Heart left ventricle (tissue), 16 donors: ENCODE measurements around the gene SIVA1. TPM values are rescaled to one million over a fixed set of nuclear protein-coding genes. Genes with fewer than 3 reads are reported as not detected.

Source experiments
- ATAC-seq, 4 donors: fragments of 200-7000 bp; cut with Tn5 transposase; one replicate each; pipeline ENCODE4 v1.9.1; 2020 to 2022; ENCODE audit warnings: moderate library complexity in 4 of 4, mild to moderate bottlenecking in 3 of 4, moderate number of reproducible peaks in 1 of 4
- DNase-seq, 5 donors: peaks; one replicate each; pipeline ENCODE4 v3.0.0-alpha.2; 2020
- H3K27ac ChIP-seq, 12 donors: fragments of 200-600 bp; sonication (generic) in 4 of 12; one replicate each; pipeline versions ENCODE4 v1.5.0 to v1.8.0; 2016 to 2022; ENCODE audit warnings: mild to moderate bottlenecking in 2 of 12
- H3K27me3 ChIP-seq, 9 donors: fragments of 200-600 bp; sonication (generic) in 2 of 9; one replicate each; pipeline versions ENCODE4 v1.5.1 to v1.8.0; 2016 to 2022; ENCODE audit warnings: mild to moderate bottlenecking in 3 of 9
- H3K36me3 ChIP-seq, 9 donors: fragments of 200-600 bp; sonication (generic) in 2 of 9; one replicate each; pipeline versions ENCODE4 v1.5.0 to v1.8.0; 2018 to 2022; ENCODE audit warnings: mild to moderate bottlenecking in 2 of 9
- H3K4me1 ChIP-seq, 12 donors: fragments of 200-600 bp; sonication (generic) in 4 of 12; one replicate each; pipeline versions ENCODE4 v1.5.0 to v1.8.0; 2016 to 2022; ENCODE audit warnings: mild to moderate bottlenecking in 3 of 12
- H3K4me3 ChIP-seq, 12 donors: fragments of 200-600 bp; sonication (generic) in 4 of 12; one replicate each; pipeline versions ENCODE4 v1.5.0 to v1.8.0; 2017 to 2022; ENCODE audit warnings: mild to moderate bottlenecking in 9 of 12, moderate library complexity in 4 of 12
- H3K9me3 ChIP-seq, 12 donors: fragments of 200-600 bp; sonication (generic) in 4 of 12; one replicate each; pipeline versions ENCODE4 v1.5.0 to v1.8.0; 2016 to 2022; ENCODE audit warnings: mild to moderate bottlenecking in 1 of 12
- POLR2A ChIP-seq, 2 donors: fragments of 450-650 bp; IDR thresholded peaks; one replicate each; pipeline ENCODE4 v1.6.1; 2017; ENCODE audit warnings: antibody characterized with exemption in 2 of 2, mild to moderate bottlenecking in 2 of 2, moderate library complexity in 2 of 2
- WGBS, 4 donors: extraction: QIAGEN DNeasy Blood & Tissue Kit in 2 of 4; methylation state at CpG; one replicate each; pipeline versions ENCODE4 v1.1.5 to v1.1.7; 2013 to 2018; 5-methylcytosine and 5-hydroxymethylcytosine counted together
- intact Hi-C, 10 donors: fragments of 100-400 bp; cut with DNase I; formaldehyde crosslinking; loops; one replicate each; pipeline versions ENCODE4 v1.11.1 to v1.14.2; 2022
- polyA plus RNA-seq, 2 donors: library from polyadenylated mRNA; stranded (reverse); fragments of 200-250 nt; gene quantifications; one replicate each; pipeline ENCODE4 v1.2.3, GENCODE V29; 2013
- total RNA-seq, 9 donors: library from RNA; depleted of rRNA in 2 of 9; stranded (reverse); fragments of >200 nt in 2 of 9; fragmentation: NEBNext Ultra II Directional in 3 of 9; extraction: Animal tissue kit (Norgen Biotek cat#: 25700) in 3 of 9; gene quantifications; one replicate each; pipeline versions ENCODE4 v1.1.0 to v1.2.4, GENCODE V29; 2016 to 2023
- TF ChIP-seq, protein P1 (sequence below), 12 donors: fragments of 200-600 bp; sonication (generic) in 4 of 12; IDR thresholded peaks; one replicate each; pipeline versions ENCODE4 v1.5.0 to v1.8.0; 2018 to 2022; ENCODE audit warnings: antibody characterized with exemption in 12 of 12, mild to moderate bottlenecking in 5 of 12
- donor health status: ischemic (EF 13 %, LVEDD 7.1; RV severe dilation, severe dysfunction).
- donor health status: healthy with polysubstance abuse.
- donor health status: DM: no; HTN: yes; CAD: no.
- donor health status: DM: no; HTN: no; CAD: no.
- donor health status: ischemic (EF 25% LVEDD 6.9; RV normal size, moderate dysfunction).
- donor health status: ischemic (EF 25% LVEDD 5.7; RV mildly dilated, moderate dysfunction).
- donor health status: healthy.
- donor health status: DM: yes; HTN: yes; CAD: no.
- donor health status: ischemic (EF 35%, LVEDD 5.7; RV mildly dilated, moderate dysfunction).
- donor health status: nonischemic (EF 11% LVEDD 7.7; RV severe dilation, severe dysfunction).
- donor health status: DM: yes; HTN: yes; CAD: no.
- donor health status: PGD.
- donor health status: ischemic (EF 29% LVEDD 5.4; RV normal size, mild dysfunction).
- donor health status: nonischemic (EF 23%, LVEDD 6.1; RV moderate dilation, normal function).

SIVA1 gene
- total and polyA plus RNA-seq, 11 donors: 41.0 to 203 (median 57.4) TPM

DNA sequence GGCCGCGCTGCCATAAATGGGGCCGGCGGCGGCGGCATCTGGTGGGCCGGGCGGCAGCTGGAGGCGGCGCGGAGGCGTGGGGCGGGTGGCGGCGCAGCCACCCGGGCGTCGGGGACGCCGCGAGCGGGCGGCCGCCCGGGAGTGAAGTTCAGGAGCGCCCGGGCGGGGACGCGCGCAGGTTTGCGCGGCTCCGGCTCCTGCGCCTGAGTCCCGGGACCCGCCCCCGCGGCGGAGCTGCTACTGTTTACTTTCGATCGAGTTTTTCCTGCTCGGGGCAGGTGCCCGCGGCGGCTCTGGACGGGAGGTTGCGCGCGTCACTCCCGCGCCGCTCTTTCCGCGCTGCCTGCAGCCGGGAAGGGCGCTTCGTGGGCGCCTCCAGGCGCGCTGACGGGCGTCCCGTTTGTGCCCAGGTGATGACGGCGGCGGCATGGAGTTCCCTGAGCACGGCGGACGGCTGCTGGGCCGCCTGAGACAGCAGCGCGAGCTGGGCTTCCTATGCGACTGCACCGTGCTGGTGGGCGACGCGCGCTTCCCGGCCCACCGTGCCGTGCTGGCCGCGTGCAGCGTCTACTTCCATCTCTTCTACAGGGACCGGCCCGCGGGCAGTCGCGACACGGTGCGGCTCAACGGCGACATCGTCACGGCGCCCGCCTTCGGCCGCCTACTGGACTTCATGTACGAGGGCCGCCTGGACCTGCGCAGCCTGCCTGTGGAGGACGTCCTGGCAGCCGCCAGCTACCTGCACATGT is 48.0 kb downstream of the SIVA1 start, which contains the start of gene ZBTB42:
Gene ZBTB42 (plus strand): TSS at position 331 of the 749 bp plus-strand sequence. CDS start 97 bp downstream, at position 428.
- intact Hi-C loops: no loop called here
- peak within 1 kb of the TSS; percentile 83 to 99 (median 95) for H3K27ac ChIP-seq
- H3K4me1 ChIP-seq: peaks cover 7 to 64% (median 41%) of the 10 kb centered on the region in 12 donors
- WGBS, 4 donors: 0 to 1% (median 1%) methylated on average over 34 to 105 of the region's 105 CpGs
- TF ChIP-seq, protein P1, sequence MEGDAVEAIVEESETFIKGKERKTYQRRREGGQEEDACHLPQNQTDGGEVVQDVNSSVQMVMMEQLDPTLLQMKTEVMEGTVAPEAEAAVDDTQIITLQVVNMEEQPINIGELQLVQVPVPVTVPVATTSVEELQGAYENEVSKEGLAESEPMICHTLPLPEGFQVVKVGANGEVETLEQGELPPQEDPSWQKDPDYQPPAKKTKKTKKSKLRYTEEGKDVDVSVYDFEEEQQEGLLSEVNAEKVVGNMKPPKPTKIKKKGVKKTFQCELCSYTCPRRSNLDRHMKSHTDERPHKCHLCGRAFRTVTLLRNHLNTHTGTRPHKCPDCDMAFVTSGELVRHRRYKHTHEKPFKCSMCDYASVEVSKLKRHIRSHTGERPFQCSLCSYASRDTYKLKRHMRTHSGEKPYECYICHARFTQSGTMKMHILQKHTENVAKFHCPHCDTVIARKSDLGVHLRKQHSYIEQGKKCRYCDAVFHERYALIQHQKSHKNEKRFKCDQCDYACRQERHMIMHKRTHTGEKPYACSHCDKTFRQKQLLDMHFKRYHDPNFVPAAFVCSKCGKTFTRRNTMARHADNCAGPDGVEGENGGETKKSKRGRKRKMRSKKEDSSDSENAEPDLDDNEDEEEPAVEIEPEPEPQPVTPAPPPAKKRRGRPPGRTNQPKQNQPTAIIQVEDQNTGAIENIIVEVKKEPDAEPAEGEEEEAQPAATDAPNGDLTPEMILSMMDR (IDR thresholded peaks at IDR 0.05): no peak
- no peak for TF ChIP-seq POLR2A (IDR thresholded peaks at IDR 0.05)
- no peaks in the 10 kb centered on the region for H3K36me3 ChIP-seq
- H3K9me3 ChIP-seq: no peaks in the 10 kb centered on the region
- ATAC-seq (peak in 2 of 4 donors; percentile 4 to 33), DNase-seq (peak; percentile 56 to 83 (median 67))
- H3K27me3 ChIP-seq: no peaks in the 10 kb centered on the region
- H3K4me3 ChIP-seq: peak within 1 kb of the TSS; percentile 60 to 87 (median 82)

DNA sequence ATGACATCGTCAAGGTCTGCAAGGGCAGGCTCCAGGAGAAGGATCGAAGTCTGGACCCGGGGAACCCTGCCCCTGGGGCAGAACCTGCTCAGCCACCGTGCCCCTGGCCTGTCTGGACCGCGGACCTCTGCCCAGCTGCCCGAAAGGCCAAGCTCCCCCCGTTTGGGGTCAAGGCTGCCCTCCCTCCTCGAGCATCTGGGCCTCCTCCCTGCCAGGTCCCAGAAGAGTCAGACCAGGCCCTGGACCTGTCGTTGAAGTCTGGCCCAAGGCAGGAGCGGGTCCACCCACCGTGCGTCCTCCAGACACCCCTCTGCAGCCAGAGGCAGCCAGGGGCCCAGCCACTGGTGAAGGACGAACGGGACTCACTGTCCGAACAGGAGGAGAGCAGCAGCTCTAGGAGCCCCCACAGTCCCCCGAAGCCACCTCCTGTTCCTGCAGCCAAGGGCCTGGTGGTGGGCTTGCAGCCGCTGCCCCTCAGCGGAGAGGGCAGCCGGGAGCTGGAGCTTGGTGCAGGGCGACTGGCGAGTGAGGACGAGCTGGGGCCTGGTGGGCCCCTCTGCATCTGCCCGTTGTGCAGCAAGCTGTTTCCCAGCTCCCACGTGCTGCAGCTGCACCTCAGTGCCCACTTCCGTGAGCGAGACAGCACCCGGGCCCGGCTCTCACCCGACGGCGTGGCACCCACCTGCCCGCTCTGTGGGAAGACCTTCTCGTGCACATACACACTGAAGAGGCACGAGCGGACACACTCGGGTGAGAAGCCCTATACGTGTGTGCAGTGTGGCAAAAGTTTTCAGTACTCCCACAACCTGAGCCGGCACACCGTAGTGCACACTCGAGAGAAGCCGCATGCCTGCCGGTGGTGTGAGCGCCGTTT is 48.8 kb downstream of the SIVA1 start:
- 81 to 82% (median 81%) methylated on average over 33 to 45 of the region's 45 CpGs for WGBS, 4 donors
- Histone ChIP-seq H3K27ac (peak overlapping the region in 8 of 12 donors; percentile 75 to 96 (median 86)), H3K9me3 (no peaks in the 10 kb centered on the region), H3K4me1 (peaks cover 7 to 58% (median 36%) of the 10 kb centered on the region in 12 donors), H3K36me3 (no peaks in the 10 kb centered on the region), H3K4me3 (peak overlapping the region; percentile 60 to 87 (median 82)), H3K27me3 (no peaks in the 10 kb centered on the region)
- DNase-seq: peak in 1 of 5 donors; percentile 52
- intact Hi-C loops: no loop called here
- TF ChIP-seq POLR2A (IDR thresholded peaks at IDR 0.05): no peak
- TF ChIP-seq, protein P1 (IDR thresholded peaks at IDR 0.05): no peak
- no peak for ATAC-seq

DNA sequence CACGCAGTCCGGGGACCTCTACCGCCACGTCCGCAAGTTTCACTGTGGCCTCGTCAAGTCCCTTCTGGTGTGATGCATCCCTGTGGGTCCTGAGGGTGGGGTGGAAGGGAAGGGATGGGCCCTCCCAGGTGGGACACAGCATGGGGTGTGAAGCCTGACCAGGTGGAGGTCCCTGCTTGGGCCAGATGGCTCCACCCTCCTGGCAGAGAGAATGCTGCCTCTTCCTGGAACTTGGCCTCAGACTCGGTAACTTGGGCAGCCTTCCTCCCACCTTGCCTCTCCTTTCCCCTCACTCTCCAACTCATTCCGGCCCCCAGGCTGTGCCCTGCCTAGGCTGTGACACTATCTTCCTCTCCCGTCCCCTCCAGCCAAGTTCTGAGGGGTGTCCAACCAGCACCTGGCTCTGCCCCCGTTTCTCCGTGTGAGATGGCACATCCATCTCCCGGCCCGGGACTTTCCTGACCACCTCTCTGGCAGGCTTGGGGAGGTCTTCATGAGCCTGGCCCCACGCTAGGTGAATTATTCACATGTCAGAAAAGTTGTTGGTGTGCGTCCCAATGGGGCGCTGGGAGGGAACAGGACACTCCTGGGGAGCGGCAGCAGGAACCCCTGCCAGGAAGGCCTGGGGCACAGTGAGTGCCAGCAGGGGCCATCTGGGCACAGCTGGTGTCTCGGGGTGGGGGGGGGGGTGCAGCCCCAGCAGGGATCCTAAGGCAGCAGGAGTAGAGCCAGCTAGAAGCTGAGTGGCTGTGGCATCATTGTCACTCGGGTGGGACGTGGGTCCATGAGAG is 49.6 kb downstream of the SIVA1 start:
- Histone ChIP-seq H3K4me3 (no peak overlapping the region), H3K27ac (no peak overlapping the region), H3K36me3 (no peaks in the 10 kb centered on the region), H3K4me1 (peaks cover 7 to 51% (median 28%) of the 10 kb centered on the region in 12 donors), H3K27me3 (no peaks in the 10 kb centered on the region), H3K9me3 (no peaks in the 10 kb centered on the region)
- 89 to 93% (median 92%) methylated on average over 18 to 20 of the region's 20 CpGs for WGBS, 4 donors
- peak in 1 of 5 donors; percentile 51 for DNase-seq
- intact Hi-C loops: no loop called here
- TF ChIP-seq, protein P1 (IDR thresholded peaks at IDR 0.05): no peak
- no peak for TF ChIP-seq POLR2A (IDR thresholded peaks at IDR 0.05)
- no peak for ATAC-seq
